Kidney (tissue), 14 donors: ENCODE measurements around the gene DESI1. TPM values are rescaled to one million over a fixed set of nuclear protein-coding genes. Genes with fewer than 3 reads are reported as not detected.
"Not testable (repeated sequence)": the region's sequence is repeated elsewhere in the genome, so short reads cannot be mapped to it uniquely, and the experiment has no call there.

Experiments used
- DNase-seq, 5 donors: peaks; one replicate each; pipeline ENCODE4 v3.0.0-alpha.2; 2013 to 2020
- FAIRE-seq: peaks from 2 replicates; lab custom pipeline; 2012; peaks lifted over from hg19 to GRCh38; lab: Jason Lieb, UNC
- H3K27ac ChIP-seq, 2 donors: one replicate each; pipeline ENCODE4 v1.7.0; 2013; ENCODE audit warnings: low read depth in 2 of 2, low read length in 2 of 2, inconsistent platforms in 1 of 2
- H3K27me3 ChIP-seq: one replicate; pipeline ENCODE4 v1.7.1; 2013; ENCODE audit warnings: low read length, inconsistent platforms; ENCODE audit not compliant: control insufficient read depth, insufficient read depth
- H3K36me3 ChIP-seq, 3 donors: one replicate each; pipeline versions ENCODE4 v1.7.0 to v1.7.1; 2013; ENCODE audit warnings: low read length in 3 of 3, control low read depth in 1 of 3, inconsistent platforms in 1 of 3; ENCODE audit not compliant: insufficient read depth in 3 of 3, control insufficient read depth in 2 of 3
- H3K4me1 ChIP-seq, 3 donors: one replicate each; pipeline versions ENCODE4 v1.7.0 to v1.7.1; 2013; ENCODE audit warnings: low read length in 3 of 3, inconsistent platforms in 1 of 3, low read depth in 1 of 3; ENCODE audit not compliant: control insufficient read depth in 2 of 3, insufficient read depth in 2 of 3
- H3K4me3 ChIP-seq, 3 donors: one replicate each; pipeline versions ENCODE4 v1.7.0 to v1.8.1; 2013; ENCODE audit warnings: low read length in 3 of 3, control low read depth in 1 of 3, inconsistent platforms in 1 of 3
- H3K9ac ChIP-seq, 3 donors: one replicate each; pipeline versions ENCODE4 v1.7.0 to v1.7.1; 2013; ENCODE audit warnings: low read length in 3 of 3, control low read depth in 1 of 3, inconsistent platforms in 1 of 3
- H3K9me3 ChIP-seq, 3 donors: one replicate each; pipeline versions ENCODE4 v1.7.0 to v1.7.1; 2013; ENCODE audit warnings: low read length in 3 of 3, control low read depth in 1 of 3, inconsistent platforms in 1 of 3; ENCODE audit not compliant: control insufficient read depth in 2 of 3, insufficient read depth in 1 of 3
- CTCF ChIP-seq: IDR thresholded peaks from 3 replicates; pipeline ENCODE4 v1.5.1; 2012; ENCODE audit warnings: mild to moderate bottlenecking, moderate library complexity, borderline replicate concordance; ENCODE audit not compliant: insufficient read depth; ENCODE audit errors: extremely low read depth
- intact Hi-C: fragments of 100-400 bp; cut with DNase I; formaldehyde crosslinking; loops from one replicate; pipeline ENCODE4 v1.11.1; 2022
- polyA plus RNA-seq: library from polyadenylated mRNA; stranded (reverse); fragments of 350-450 nt; fragmentation: Illumina TruSeq; extraction: RNeasy Lipid Tissue Mini Kit (QIAGEN cat#74804); gene quantifications from one replicate; pipeline ENCODE4 v1.2.3, GENCODE V29; 2014; ENCODE audit warnings: low read depth, low replicate concordance; ENCODE audit not compliant: insufficient read depth
- total RNA-seq: library from RNA; stranded (reverse); fragmentation: NEBNext Ultra II Directional; extraction: Animal tissue kit (Norgen Biotek cat#: 25700); gene quantifications from one replicate; pipeline ENCODE4 v1.2.1, GENCODE V29; 2021
- donor health status: control.
- donor health status: control.
- donor health status: control.
- donor health status: control.
- donor health status: control.
- donor health status: DM: yes; HTN: yes; CAD: no.
- donor health status: Normal renal cell carcinoma (clear cell type).

DESI1 gene
- total and polyA plus RNA-seq, 2 donors from 2014 or later = 28.6 to 29.1 TPM

GRCh38 chr22:41641854-41642253 is 21.0 kb upstream of the DESI1 start:
- no peak for TF ChIP-seq CTCF
- Histone ChIP-seq H3K27me3 (no peaks in the 10 kb centered on the region), H3K4me3 (no peak overlapping the region), H3K4me1 (no peaks in the 10 kb centered on the region), H3K27ac (no peak overlapping the region), H3K9ac (no peak overlapping the region), H3K9me3 (no peaks in the 10 kb centered on the region), H3K36me3 (peaks cover 17 to 54% (median 32%) of the 10 kb centered on the region in 3 donors)
- FAIRE-seq (no peak), DNase-seq (no peak)
- intact Hi-C loops = no loop called here

GRCh38 chr22:41638748-41639147 is 17.9 kb upstream of the DESI1 start:
- Histone ChIP-seq H3K9me3 (no peaks in the 10 kb centered on the region), H3K36me3 (peaks cover 21 to 65% (median 38%) of the 10 kb centered on the region in 3 donors), H3K9ac (no peak overlapping the region), H3K4me3 (no peak overlapping the region), H3K4me1 (no peaks in the 10 kb centered on the region), H3K27ac (no peak overlapping the region), H3K27me3 (no peaks in the 10 kb centered on the region)
- intact Hi-C loops = no loop called here
- FAIRE-seq = no peak
- no peak for DNase-seq
- no peak for TF ChIP-seq CTCF

GRCh38 chr22:41638124-41638523 is 17.3 kb upstream of the DESI1 start:
- Histone ChIP-seq H3K27ac (no peak overlapping the region), H3K4me3 (no peak overlapping the region), H3K9me3 (no peaks in the 10 kb centered on the region), H3K9ac (no peak overlapping the region), H3K4me1 (no peaks in the 10 kb centered on the region), H3K36me3 (peaks cover 21 to 63% (median 38%) of the 10 kb centered on the region in 3 donors), H3K27me3 (no peaks in the 10 kb centered on the region)
- DNase-seq = no peak
- FAIRE-seq = no peak
- intact Hi-C loops = no loop called here
- no peak for TF ChIP-seq CTCF

GRCh38 chr22:41637623-41638022 is 16.8 kb upstream of the DESI1 start:
- DNase-seq, H3K9me3 ChIP-seq, H3K4me3 ChIP-seq, H3K27ac ChIP-seq, H3K9ac ChIP-seq, H3K4me1 ChIP-seq, H3K27me3 ChIP-seq, FAIRE-seq, intact Hi-C loops: not testable (repeated sequence)
- H3K36me3 ChIP-seq = peaks cover 21 to 58% (median 35%) of the 10 kb centered on the region in 3 donors
